Stimulated activated CD4-positive, alpha-beta T cell treated with anti-CD3 and anti-CD28 coated beads, Interleukin-2, amount 100 ng/mL, for 4 hours (primary cell): ENCODE measurements around the gene LRBA.
"Not testable (repeated sequence)": the region's sequence is repeated elsewhere in the genome, so short reads cannot be mapped to it uniquely, and the experiment has no call there.

ENCODE experiments used
- DNase-seq: peaks from one replicate; pipeline ENCODE4 v3.0.0-alpha.2; 2020; ENCODE audit warnings: low read depth

LRBA gene

GRCh38 chr4:150801833-150802232 is 213.3 kb downstream of the LRBA start:
- DNase-seq, result no peak

- DNase-seq, result no peak
These were observed 215.9 kb downstream of the LRBA start for GRCh38 chr4:150799207-150799606.

GRCh38 chr4:150794706-150795105 is 220.4 kb downstream of the LRBA start:
- DNase-seq, result no peak

GRCh38 chr4:150789864-150790263 is 225.2 kb downstream of the LRBA start:
- DNase-seq, result no peak

GRCh38 chr4:150784939-150785338 is 230.1 kb downstream of the LRBA start:
- no peak for DNase-seq

- DNase-seq, result no peak
These were observed 230.8 kb downstream of the LRBA start for GRCh38 chr4:150784305-150784704.

GRCh38 chr4:150782921-150783320 is 232.2 kb downstream of the LRBA start:
- no peak for DNase-seq

GRCh38 chr4:150782311-150782710 is 232.8 kb downstream of the LRBA start:
- DNase-seq, result no peak

GRCh38 chr4:150781191-150781590 is 233.9 kb downstream of the LRBA start:
- DNase-seq, result no peak

GRCh38 chr4:150779707-150780106 is 235.4 kb downstream of the LRBA start:
- no peak for DNase-seq

GRCh38 chr4:150773729-150774449 is 241.2 kb downstream of the LRBA start:
- no peak for DNase-seq

GRCh38 chr4:150773032-150773431 is 242.1 kb downstream of the LRBA start:
- DNase-seq, result no peak

GRCh38 chr4:150771382-150771781 is 243.7 kb downstream of the LRBA start:
- DNase-seq, result no peak

- DNase-seq, result no peak
These were observed 245.2 kb downstream of the LRBA start for GRCh38 chr4:150769845-150770244.

GRCh38 chr4:150769248-150769647 is 245.8 kb downstream of the LRBA start:
- no peak for DNase-seq

- DNase-seq, result no peak
These were observed 246.6 kb downstream of the LRBA start for GRCh38 chr4:150768497-150768896.

GRCh38 chr4:150765216-150765615 is 249.9 kb downstream of the LRBA start:
- DNase-seq, result no peak

GRCh38 chr4:150751648-150752047 is 263.4 kb downstream of the LRBA start:
- DNase-seq, result no peak

- no peak for DNase-seq
These were observed 264.3 kb downstream of the LRBA start for GRCh38 chr4:150750824-150751223.

- no peak for DNase-seq
These were observed 268.9 kb downstream of the LRBA start for GRCh38 chr4:150746156-150746555.

GRCh38 chr4:150744570-150744969 is 270.5 kb downstream of the LRBA start:
- DNase-seq, result no peak

- DNase-seq, result no peak
These were observed 271.3 kb downstream of the LRBA start for GRCh38 chr4:150743564-150744342.

GRCh38 chr4:150742930-150743329 is 272.2 kb downstream of the LRBA start:
- not testable (repeated sequence) for DNase-seq

GRCh38 chr4:150739591-150739990 is 275.5 kb downstream of the LRBA start:
- DNase-seq, result no peak
